Peyer's patch (tissue), 4 donors: ENCODE data around the gene HYAL2.

ENCODE experiments used
- CTCF ChIP-seq, 6 experiments: fragments of 450-650 bp in 4 of 6; fragments of 200-600 bp in 2 of 6; sonication (generic) in 1 of 6; IDR thresholded peaks; one replicate each; pipeline ENCODE4 v1.5.1; 2017 to 2019; ENCODE audit warnings: antibody characterized with exemption in 6 of 6, mild to moderate bottlenecking in 3 of 6, moderate library complexity in 1 of 6
- POLR2A ChIP-seq, 2 donors: fragments of 450-650 bp; IDR thresholded peaks; one replicate each; pipeline ENCODE4 v1.5.1; 2017; ENCODE audit warnings: antibody characterized with exemption in 2 of 2, mild to moderate bottlenecking in 2 of 2, moderate library complexity in 2 of 2

- no peak for TF ChIP-seq CTCF (IDR thresholded peaks at IDR 0.05)
- TF ChIP-seq POLR2A (IDR thresholded peaks at IDR 0.05) = no peak
Measured at GRCh38 chr3:50327129-50327528, 4.6 kb upstream of the HYAL2 start.
